WTC11 (cell line): ENCODE data around the gene MAGEA4. TPM values are rescaled to one million over a fixed set of nuclear protein-coding genes. Genes with fewer than 3 reads are reported as not detected.

Source experiments
- ATAC-seq: fragments of 200-7000 bp; cut with Tn5 transposase; 2 replicates; pipeline ENCODE4 v1.10.0; 2021; ENCODE audit warnings: mild to moderate bottlenecking, moderate library complexity
- CTCF ChIA-PET: fragments of 300-600 bp; sonication (Branson Sonifier 250); formaldehyde crosslinking; loops from one replicate; lab custom pipeline; 2021; ENCODE audit warnings: antibody characterized with exemption; lab: Charles Lee
- POLR2A ChIA-PET: fragments of 350-600 bp; sonication (Branson Sonifier 250); formaldehyde crosslinking; loops from one replicate; lab custom pipeline; 2021; ENCODE audit warnings: antibody characterized with exemption; lab: Charles Lee
- DNase-seq: peaks from one replicate; pipeline ENCODE4 v3.0.0; 2021; ENCODE audit warnings: low spot score
- H3K27ac Mint-ChIP-seq: 2 replicates; pipeline ENCODE4 v1.8.0; 2021; ENCODE audit warnings: mixed read lengths
- H3K27me3 Mint-ChIP-seq: 2 replicates; pipeline ENCODE4 v1.8.0; 2021; ENCODE audit warnings: low read depth, mild to moderate bottlenecking, moderate library complexity, mixed read lengths
- H3K36me3 Mint-ChIP-seq: 2 replicates; pipeline ENCODE4 v1.8.0; 2021; ENCODE audit warnings: mixed read lengths
- H3K4me1 Mint-ChIP-seq: 2 replicates; pipeline ENCODE4 v1.8.0; 2022; ENCODE audit warnings: mixed read lengths
- H3K4me3 Mint-ChIP-seq: 2 replicates; pipeline ENCODE4 v1.8.0; 2021; ENCODE audit warnings: mild to moderate bottlenecking, moderate library complexity, mixed read lengths
- H3K9me3 Mint-ChIP-seq: 2 replicates; pipeline ENCODE4 v1.8.0; 2021; ENCODE audit warnings: mixed read lengths
- ATF1 ChIP-seq: sonication (generic); formaldehyde crosslinking; IDR thresholded peaks from 2 replicates; pipeline ENCODE4 v1.8.1; 2023; ENCODE audit warnings: mild to moderate bottlenecking, moderate library complexity, missing genetic modification reagents
- E2F4 ChIP-seq: sonication (generic); formaldehyde crosslinking; IDR thresholded peaks from 2 replicates; pipeline ENCODE4 v1.8.1; 2022; ENCODE audit warnings: low read depth, mild to moderate bottlenecking, moderate library complexity, missing genetic modification reagents, borderline replicate concordance
- ELF4 ChIP-seq: sonication (generic); formaldehyde crosslinking; IDR thresholded peaks from 2 replicates; pipeline ENCODE4 v1.8.1; 2022; ENCODE audit warnings: low read depth, mild to moderate bottlenecking, moderate library complexity, missing genetic modification reagents
- ESRRA ChIP-seq: sonication (generic); formaldehyde crosslinking; IDR thresholded peaks from 2 replicates; pipeline ENCODE4 v1.8.1; 2022; ENCODE audit warnings: mild to moderate bottlenecking, missing genetic modification reagents, borderline replicate concordance
- GRHL2 ChIP-seq: fragments of 250-450 bp; sonication (Bioruptor Pico); IDR thresholded peaks from 2 replicates; pipeline ENCODE4 v1.8.0; 2022; ENCODE audit warnings: mild to moderate bottlenecking, moderate library complexity; ENCODE audit not compliant: insufficient replicate concordance, severe bottlenecking
- HMGXB4 ChIP-seq: sonication (generic); formaldehyde crosslinking; IDR thresholded peaks from 2 replicates; pipeline ENCODE4 v1.8.1; 2023; ENCODE audit warnings: mild to moderate bottlenecking, moderate library complexity, missing genetic modification reagents
- MXD4 ChIP-seq: fragments of 250-450 bp; sonication (Bioruptor Pico); IDR thresholded peaks from 2 replicates; pipeline ENCODE4 v1.8.0; 2021; ENCODE audit warnings: mild to moderate bottlenecking, moderate library complexity, borderline replicate concordance
- MYBL2 ChIP-seq: sonication (generic); formaldehyde crosslinking; IDR thresholded peaks from 2 replicates; pipeline ENCODE4 v1.8.1; 2023; ENCODE audit warnings: mild to moderate bottlenecking, moderate library complexity, missing genetic modification reagents
- TEAD1 ChIP-seq: sonication (generic); formaldehyde crosslinking; IDR thresholded peaks from 2 replicates; pipeline ENCODE4 v1.8.0; 2022; ENCODE audit warnings: mild to moderate bottlenecking, missing genetic modification reagents
- TEAD4 ChIP-seq: sonication (generic); formaldehyde crosslinking; IDR thresholded peaks from 2 replicates; pipeline ENCODE4 v1.8.0; 2022; ENCODE audit warnings: mild to moderate bottlenecking, missing genetic modification reagents
- ZNF281 ChIP-seq: sonication (generic); formaldehyde crosslinking; IDR thresholded peaks from 2 replicates; pipeline ENCODE4 v1.8.0; 2023; ENCODE audit warnings: mild to moderate bottlenecking, missing genetic modification reagents
- ZNF416 ChIP-seq: fragments of 250-450 bp; sonication (Bioruptor Pico); IDR thresholded peaks from 2 replicates; pipeline ENCODE4 v1.9.0; 2021; ENCODE audit warnings: mild to moderate bottlenecking, inconsistent platforms
- ZNF425 ChIP-seq: fragments of 250-450 bp; sonication (Bioruptor Pico); conservative IDR thresholded peaks from 2 replicates; pipeline ENCODE4 v1.9.0; 2021; ENCODE audit warnings: mild to moderate bottlenecking
- total RNA-seq: library from RNA; stranded (reverse); gene quantifications from 3 replicates; pipeline ENCODE4 v1.2.3, GENCODE V29; 2021
- TF ChIP-seq, protein P1 (sequence below): sonication (generic); formaldehyde crosslinking; IDR thresholded peaks from 2 replicates; pipeline ENCODE4 v1.8.1; 2023; ENCODE audit warnings: mild to moderate bottlenecking, missing genetic modification reagents, moderate library complexity
- TF ChIP-seq, protein P2 (sequence below): sonication (generic); formaldehyde crosslinking; IDR thresholded peaks from 2 replicates; pipeline ENCODE4 v1.8.1; 2023; ENCODE audit warnings: mild to moderate bottlenecking, missing genetic modification reagents
- TF ChIP-seq, protein P3 (sequence below): sonication (generic); formaldehyde crosslinking; IDR thresholded peaks from 2 replicates; pipeline ENCODE4 v1.8.0; 2022; ENCODE audit warnings: mild to moderate bottlenecking, missing genetic modification reagents

MAGEA4 gene
- total RNA-seq, 1 experiment from 2014 or later: 3.2 TPM

- no peak for TF ChIP-seq HMGXB4
Measured at GRCh38 chrX:151921866-151922265, 9.2 kb downstream of the MAGEA4 start (continued).

- ChIA-PET POLR2A (no interaction called here), CTCF (no interaction called here)
- no peaks in the 10 kb centered on the region for H3K36me3 Mint-ChIP-seq
- H3K4me1 Mint-ChIP-seq: peaks cover 6% of the 10 kb centered on the region
- no peak for DNase-seq
- ATAC-seq: no peak
- H3K27ac Mint-ChIP-seq: no peak overlapping the region
- H3K27me3 Mint-ChIP-seq: no peaks in the 10 kb centered on the region
- TF ChIP-seq MYBL2 (CRISPR knock-in tag) (no peak), ELF4 (CRISPR knock-in tag) (no peak), TEAD4 (CRISPR knock-in tag) (no peak), ATF1 (CRISPR knock-in tag) (no peak), E2F4 (CRISPR knock-in tag) (no peak), ESRRA (CRISPR knock-in tag) (no peak), TEAD1 (CRISPR knock-in tag) (no peak), ZNF416 (CRISPR knock-in tag) (no peak), MXD4 (CRISPR knock-in tag) (no peak), ZNF425 (no peak), ZNF281 (no peak), GRHL2 (no peak)
- TF ChIP-seq, protein P1, sequence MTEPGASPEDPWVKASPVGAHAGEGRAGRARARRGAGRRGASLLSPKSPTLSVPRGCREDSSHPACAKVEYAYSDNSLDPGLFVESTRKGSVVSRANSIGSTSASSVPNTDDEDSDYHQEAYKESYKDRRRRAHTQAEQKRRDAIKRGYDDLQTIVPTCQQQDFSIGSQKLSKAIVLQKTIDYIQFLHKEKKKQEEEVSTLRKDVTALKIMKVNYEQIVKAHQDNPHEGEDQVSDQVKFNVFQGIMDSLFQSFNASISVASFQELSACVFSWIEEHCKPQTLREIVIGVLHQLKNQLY (CRISPR knock-in tag): no peak
- TF ChIP-seq, protein P2, sequence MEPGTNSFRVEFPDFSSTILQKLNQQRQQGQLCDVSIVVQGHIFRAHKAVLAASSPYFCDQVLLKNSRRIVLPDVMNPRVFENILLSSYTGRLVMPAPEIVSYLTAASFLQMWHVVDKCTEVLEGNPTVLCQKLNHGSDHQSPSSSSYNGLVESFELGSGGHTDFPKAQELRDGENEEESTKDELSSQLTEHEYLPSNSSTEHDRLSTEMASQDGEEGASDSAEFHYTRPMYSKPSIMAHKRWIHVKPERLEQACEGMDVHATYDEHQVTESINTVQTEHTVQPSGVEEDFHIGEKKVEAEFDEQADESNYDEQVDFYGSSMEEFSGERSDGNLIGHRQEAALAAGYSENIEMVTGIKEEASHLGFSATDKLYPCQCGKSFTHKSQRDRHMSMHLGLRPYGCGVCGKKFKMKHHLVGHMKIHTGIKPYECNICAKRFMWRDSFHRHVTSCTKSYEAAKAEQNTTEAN: no peak
- TF ChIP-seq, protein P3, sequence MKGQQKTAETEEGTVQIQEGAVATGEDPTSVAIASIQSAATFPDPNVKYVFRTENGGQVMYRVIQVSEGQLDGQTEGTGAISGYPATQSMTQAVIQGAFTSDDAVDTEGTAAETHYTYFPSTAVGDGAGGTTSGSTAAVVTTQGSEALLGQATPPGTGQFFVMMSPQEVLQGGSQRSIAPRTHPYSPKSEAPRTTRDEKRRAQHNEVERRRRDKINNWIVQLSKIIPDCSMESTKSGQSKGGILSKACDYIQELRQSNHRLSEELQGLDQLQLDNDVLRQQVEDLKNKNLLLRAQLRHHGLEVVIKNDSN (CRISPR knock-in tag): no peak
- TF ChIP-seq, all 79 proteins: peak for 0
- Mint-ChIP-seq H3K9me3 (no peaks in the 10 kb centered on the region), H3K4me3 (no peak overlapping the region)
Measured at GRCh38 chrX:151922692-151923091, 10.0 kb downstream of the MAGEA4 start.
